Endometrium (tissue), 2 donors: Measurements from ENCODE around the gene PKP1.

ENCODE experiments used
- FAIRE-seq: peaks from 2 replicates; lab custom pipeline; 2012; peaks lifted over from hg19 to GRCh38; lab: Jason Lieb, UNC
- donor health status: control.
- donor health status: control.

Gene PKP1

DNA sequence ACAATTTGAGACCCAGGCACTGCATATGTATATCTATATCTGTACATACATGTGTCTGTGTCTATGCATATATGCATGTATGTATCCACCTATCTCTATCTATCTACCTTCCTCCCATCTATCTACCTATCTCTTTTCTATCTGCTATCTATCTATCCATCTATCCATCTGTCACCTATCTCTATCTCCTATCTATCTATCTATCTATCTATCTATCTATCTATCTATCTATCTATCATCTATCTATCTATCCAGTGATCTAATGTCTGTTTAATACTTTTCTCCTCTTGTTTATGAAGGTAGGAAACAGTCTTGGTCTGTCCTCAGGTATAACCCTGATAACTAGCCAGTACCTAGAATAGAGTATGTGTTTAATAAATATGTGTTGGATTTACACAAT is 68.3 kb downstream of the PKP1 start:
- no peak for FAIRE-seq

DNA sequence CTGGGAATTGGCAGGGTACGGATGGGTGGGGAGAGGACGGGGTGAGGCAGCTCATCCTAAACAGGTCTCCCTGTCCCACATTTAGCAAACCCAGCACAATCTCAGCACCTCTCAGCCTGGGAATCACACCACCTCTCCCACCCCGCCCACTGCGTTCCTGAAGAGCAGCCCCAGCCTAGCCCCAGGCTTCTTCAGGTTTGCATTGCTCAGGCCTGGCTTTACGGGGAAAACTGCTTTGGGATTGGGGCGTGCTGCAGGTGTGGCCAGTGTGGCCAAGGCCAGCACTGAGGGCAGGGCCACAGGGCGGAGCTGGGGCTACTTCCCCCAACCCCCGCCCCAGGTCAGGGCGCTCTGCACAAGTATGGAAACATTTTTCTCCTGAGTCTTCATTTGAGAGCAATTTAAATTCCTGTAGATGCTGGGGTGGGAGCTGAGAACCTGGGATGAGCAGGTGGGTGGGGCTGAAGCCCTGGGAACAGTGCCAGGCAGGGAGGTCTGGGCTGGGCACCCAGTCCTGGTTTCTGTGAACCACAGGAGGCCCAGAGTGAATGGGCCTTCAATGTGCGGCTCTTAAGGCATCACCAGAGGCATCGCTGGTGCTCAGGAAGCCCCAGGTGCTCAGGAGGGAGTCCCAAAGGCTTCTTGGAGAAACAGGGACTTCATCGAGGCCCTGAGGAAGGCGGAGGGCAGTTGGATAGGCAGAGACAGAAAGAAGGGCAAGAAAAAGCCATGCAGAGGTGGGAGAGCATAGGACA is 70.1 kb downstream of the PKP1 start:
- no peak for FAIRE-seq

DNA sequence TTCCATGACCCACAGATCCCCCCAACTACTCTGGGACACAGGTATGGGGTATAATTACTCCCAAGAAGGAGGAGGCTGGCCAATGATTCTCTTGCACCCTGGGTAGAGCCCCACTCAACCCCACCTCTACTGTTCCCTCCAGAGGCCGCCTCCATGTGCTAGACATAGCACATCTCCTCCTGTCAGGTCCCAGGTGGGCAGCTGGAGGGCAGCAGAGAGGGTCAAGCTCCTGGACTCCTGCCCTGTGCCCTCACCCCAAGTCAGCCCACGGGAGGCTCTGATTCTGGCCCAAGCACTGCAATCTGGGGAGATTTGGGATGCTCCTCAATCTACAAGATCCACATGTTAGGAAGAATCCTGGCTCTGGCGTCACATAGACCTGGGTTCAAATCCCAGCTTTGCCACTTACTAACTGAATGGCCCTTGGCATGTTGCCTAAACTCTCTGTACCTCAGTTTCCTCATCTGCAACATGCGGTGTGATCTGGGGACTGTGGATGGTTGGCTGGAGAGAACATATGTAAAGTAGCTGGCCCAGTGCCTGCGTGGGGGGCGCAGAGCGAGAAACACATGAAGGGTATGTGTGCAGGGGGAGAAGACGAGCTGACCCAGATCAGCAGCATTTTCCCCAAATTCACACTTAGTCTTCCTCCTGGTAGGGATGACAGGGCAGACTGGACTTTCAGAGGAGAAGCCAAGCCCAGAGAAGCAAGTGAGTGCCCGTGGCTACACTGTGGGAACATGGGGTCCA is 71.0 kb downstream of the PKP1 start:
- FAIRE-seq = no peak

DNA sequence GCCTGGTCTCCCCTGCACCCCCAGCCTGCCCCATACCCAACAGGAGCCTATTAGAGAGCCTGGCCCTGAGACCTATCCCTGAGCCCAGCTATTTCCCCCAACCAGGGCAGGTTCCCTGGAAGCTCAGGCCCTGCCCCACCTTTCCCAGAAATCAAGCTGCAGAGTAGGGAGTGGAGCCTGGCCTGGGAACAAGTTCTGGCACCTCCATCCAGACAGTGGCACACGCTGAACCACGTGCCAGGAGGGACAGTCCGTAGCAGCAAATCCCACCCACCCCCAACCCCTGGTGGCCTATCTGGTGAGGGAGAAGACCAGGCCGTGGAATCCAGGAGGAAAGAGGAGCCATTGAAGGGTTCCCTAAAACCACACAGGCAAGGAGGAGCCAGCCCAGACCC is 71.6 kb downstream of the PKP1 start:
- no peak for FAIRE-seq

DNA sequence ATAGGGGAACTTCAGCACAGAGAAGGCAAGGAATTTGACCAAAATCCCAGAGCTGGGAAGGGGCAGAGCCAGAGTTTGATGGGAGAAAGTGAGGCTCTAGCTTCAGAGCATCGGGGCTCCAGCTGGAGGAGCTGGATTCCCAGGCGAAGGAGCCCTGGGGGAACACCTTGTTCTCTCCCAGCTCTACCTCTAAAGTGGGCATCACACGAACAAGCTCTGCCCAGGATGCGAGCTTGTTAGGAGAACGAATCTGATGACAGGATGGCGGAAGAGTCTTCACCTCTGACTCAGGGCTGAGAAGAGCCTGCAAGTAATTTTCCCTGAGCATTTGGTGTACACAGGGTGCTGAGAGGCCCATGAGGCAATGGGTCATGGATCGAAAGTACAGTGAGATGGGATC is 72.2 kb downstream of the PKP1 start:
- no peak for FAIRE-seq

DNA sequence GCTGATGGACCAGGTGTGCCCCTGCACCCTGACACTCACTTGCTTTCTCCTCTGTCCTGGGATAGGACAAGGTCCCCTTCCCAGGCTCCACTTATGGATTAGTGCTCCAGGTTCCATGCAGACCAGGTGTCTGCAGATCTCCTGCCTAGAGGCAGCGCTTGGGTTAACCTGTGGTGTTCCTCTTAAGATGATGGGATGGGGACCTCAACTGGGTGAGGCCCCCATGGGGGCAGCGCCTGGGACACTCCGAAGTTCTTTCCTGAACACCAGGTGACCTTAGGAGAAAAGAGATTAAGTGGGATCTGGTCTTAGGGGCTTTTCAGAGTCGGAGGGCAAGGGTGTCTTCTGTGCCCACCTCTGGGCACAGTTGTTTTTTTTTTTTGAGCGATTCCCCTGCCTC is 72.9 kb downstream of the PKP1 start:
- FAIRE-seq = no peak

DNA sequence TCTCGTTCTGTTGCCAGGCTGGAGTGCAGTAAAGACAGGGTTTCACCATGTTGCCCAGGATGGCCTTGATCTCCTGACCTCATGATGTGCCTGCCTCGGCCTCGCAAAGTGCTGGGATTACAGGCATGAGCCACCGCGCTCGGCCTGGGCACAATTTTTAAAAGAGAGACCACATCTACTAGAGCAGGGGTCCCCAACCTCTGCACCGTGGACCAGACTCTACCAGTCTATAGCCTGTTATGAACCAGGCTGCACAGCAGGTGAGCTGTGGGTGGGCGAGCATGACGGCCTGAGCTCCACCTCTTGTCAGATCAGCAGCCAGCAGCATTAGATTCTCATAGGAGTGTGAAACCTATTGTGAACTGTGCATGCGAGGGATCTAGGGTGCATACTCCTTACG is 73.4 kb downstream of the PKP1 start:
- FAIRE-seq = no peak

DNA sequence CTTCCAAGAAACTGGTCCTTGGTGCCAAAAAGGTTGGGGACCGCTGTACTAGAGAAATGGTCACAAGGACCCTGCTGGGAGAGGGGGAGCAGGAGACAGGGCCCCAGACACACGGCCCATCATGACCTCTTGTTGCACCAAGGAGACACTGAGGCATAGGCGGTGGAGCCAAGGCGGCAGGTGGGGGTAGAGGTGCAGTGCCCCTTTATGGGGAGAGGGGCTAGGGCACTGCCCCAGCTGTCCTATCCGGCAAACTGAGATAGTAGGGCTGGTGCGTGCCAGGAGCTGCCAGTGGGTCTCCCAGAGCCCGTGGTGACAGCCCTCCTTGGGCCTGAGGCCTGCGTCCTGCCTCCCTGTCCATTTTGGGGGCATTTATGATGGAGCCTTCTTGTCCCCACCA is 73.9 kb downstream of the PKP1 start:
- no peak for FAIRE-seq

DNA sequence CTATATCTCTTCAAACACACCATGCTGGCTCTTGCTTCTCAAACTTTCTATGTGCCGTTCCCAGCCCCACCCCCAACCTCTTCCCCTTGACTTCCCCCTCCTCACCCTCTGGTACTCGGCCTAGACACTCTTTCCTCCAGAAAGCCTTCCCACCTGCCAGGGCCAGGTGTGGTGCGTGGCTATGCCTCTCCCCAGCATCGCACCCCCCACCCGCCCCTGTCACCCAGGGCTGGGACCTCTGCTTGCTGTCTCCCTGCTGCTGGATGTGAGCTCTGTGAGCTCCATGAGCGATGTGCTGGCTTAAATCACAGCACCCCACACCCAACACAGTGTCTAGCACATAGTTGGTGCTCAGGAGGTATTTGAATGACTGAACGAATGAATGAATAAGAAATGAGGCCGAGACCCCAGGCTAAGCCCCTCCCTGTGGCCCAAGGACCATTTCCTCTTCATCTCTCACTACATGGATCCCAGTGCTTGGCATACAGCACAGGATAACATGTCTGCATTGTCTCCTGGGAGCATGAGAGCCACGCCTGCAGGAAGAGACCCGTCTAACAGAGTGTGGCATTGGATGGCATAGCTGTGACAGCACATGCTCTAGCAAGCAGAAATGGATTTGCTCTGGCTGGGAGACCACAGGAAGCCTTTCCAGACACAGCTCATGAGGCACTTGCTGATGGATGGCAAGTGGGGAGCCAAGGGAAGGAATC is 74.5 kb downstream of the PKP1 start:
- FAIRE-seq = no peak

DNA sequence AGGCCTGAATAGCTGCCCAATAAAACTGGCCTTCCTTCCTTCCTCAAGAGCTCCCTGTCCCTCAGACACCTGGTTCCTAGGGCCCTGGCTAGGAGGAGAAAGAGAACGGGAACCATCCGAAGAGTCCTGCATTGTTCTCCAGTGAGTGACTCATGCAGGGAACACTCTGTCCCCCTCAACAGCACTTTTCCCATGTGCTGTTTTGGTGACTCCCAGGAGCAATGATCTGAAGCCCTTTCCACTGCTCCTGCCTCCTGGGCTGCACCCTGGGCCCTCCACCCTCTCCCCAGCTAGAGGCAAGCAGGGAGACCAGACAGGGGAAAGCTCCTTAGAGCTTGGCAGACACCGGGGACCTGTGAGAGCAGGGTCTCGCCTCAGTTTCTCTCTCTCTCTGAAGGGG is 75.3 kb downstream of the PKP1 start:
- FAIRE-seq = no peak

DNA sequence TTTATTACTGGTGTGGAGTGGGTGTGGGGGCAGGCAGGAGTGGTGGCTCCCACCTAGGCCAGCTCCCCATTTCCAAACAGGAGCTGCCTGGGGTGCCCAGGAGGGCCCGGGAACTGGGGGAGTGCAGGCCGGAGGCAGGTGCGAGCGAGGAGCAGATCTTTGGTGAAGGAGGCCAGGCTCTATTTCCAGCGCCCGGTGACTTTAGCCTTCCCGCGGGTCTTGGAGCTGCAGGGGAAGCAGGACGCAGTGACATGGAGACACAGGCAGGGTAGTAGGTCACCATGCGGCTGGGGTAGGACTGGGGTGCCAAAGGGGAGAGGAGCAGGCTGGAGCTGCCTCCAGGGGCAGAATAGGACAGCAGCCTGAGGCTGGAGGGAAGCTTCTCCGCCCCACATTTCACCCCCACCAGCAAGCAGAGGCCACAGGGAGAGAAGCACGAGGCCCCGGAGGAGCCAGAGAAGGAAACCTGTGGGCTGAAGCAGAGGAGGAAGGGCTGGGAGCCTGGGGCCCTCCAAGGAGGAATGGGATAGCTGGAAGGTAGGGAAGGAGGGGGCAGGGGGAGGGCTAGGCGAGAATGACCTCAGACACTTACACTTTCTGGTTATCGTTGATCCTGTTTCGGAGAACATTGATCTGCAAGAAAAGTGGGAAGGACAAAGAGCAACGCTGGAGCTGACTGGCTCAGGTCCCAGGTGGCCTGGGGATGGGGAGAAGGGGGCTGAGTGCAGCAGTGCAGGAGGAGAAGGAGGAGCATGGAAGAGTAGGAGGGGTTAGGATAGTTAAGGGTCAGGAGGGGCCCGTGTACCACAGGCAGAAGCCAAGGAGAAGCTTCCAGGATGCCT is 75.9 kb downstream of the PKP1 start:
- FAIRE-seq = no peak

DNA sequence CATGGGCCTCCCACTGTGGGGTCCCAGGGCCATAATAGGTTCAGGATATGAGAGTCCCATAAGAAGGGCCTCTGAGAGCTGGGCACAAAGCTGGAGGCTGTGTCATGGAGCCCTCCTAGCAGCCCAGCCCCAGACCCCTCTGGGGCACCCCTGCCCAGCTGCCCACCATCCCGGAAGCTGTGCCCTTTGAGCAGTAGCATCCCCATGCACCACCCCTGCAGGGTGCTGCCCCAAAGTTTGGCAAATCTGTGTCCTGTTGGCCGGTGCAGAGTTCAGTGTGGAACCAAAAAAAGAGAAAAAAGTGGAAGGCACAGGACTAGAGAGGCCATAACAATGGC is 76.5 kb downstream of the PKP1 start:
- no peak for FAIRE-seq

DNA sequence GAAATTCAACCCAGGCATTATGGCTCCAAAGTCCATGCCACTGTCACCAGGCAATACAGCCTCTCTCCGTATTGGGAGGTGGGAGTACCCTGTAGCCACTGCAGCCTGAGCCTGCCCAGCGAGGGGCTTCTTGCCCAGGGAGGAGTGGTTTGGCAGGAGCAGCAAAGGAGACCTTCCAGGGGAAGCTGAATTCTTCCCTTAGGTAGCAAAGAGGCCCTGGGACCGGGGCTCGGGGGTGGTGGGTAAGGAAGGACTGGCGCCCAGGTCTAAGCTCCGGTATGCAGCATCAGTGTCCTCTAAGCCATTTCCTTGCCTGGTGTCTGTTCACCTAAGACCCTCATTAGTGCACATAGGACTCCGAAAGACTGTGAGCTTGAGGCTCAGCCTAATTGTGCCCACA is 77.2 kb downstream of the PKP1 start:
- no peak for FAIRE-seq

DNA sequence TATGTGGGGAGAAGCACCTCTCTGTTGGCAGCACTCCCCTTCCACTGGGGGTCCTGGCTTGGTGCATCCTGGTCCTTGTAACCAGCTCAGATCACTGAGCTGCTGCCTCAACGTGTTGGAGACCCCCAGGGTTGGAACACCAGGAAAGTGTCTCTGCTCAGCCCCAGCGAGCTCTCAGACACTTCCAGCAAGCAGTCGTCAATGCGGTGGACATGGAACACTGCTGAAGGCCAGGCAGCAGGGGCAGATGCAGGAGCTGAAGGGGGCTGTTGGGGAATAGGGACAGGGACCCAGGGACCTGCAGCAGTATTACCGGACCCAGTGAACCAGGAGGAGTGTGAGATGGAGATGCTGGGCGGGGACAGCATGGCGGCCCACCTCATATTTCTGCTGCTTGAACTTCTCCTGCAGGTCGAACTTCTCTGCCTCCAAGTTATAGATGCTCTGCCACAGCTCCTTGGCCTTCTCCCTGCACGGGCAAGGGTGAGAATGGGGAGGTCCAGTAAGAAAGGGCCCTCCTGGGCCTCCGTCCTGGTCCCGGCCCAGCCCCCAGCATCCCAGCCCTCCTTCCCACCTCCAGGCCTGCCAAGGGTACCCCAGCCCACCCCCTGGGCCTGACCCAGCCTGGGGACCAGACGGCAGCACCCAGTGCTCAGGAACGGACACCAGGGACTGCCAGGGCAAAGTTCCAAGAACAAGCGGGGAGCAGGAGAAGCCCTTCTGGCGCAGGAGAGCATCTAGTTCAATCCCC is 77.8 kb downstream of the PKP1 start:
- FAIRE-seq = no peak

DNA sequence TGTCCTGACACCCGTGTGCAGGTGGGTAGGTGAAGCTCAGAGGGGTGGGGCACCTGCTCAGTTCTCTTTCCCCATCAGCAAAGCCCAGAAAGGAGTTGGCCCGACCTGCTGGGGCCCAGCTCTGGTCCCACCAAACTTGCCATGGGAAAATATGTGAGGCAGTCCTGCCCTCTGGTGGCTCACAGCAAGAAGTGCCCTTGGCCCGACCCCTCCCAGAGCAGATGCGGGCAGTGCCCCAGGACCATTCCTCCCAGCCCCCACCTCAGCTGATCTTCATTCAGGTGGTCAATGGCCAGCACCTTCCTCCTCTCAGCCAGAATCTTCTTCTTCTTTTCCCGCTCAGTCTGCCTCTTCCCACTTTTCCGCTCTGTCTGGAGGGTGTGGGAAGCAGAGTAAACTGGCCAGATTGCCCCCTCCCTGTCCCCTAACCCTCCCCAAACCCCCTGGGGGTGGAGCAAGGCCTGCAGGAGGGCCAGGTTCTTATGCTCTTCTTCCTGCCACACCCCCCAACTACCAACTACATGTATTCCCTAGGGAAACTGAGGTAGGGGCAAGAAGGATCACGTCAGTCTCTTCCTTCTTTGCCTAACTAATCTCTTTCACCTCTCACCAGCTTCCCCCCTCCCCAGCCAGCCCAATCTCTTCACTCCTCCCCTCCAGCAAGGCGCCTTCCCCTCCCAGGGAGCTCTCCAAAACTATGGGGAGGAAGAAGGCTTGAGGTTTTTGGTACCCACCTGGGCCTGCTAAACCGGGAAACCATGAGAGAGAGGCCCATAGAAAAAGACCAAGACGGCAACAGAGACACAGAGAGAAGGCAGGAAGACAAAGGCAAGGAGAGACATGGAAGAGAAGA is 78.6 kb downstream of the PKP1 start:
- FAIRE-seq = no peak

DNA sequence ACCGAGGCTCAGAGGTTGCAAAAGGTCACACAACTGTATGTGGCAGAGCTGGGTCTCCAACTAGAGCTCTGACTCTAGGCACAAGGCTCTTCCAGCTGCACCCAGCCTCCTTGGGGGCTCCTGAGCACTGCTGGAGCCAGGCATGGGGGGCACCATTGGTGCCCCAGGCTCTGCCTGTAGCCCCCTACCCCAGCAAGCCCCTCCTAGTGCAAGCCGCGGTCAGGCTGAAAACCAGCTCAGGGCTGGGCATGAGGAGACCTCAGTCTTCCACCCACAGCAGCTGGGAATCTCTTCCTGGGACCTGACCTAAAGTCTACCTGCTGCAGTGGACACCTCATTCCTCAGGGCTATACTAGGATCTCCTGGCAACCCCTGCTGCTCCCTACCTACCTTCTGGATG is 79.6 kb downstream of the PKP1 start:
- no peak for FAIRE-seq

DNA sequence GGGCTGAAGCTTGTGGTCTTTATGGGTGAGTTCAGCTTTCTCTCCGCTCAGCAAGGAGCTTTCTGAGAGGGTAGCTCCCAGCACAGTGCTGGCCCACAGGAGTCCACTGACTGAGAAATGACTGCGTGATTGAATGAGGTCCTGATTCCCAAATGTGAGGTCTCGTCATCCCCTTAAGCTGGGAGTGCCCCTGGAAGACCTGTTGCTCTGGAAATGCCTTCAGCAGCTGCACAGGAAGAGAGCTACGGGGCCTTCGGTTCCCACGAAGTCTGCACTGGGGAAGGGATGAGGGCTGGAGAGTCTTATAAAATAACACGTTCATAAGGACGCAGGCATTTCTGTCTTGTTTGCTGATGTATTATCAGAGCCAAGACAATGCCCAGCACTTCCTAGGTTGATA is 80.2 kb downstream of the PKP1 start:
- no peak for FAIRE-seq

DNA sequence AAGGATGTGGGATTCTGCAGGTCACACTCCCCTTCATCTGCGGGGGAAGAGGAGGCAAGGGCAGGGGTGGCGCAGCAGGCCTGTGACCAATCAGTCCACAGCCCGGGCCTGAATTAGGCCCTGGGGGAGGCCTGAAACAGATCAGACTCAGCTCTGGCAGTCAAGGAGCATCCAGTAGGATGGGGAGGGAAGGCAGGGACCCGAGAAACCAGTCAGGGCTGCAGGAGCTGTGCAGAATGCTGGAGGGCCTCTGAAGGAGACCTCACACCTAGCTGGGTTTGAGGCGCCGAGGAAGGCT is 81.5 kb downstream of the PKP1 start:
- no peak for FAIRE-seq

DNA sequence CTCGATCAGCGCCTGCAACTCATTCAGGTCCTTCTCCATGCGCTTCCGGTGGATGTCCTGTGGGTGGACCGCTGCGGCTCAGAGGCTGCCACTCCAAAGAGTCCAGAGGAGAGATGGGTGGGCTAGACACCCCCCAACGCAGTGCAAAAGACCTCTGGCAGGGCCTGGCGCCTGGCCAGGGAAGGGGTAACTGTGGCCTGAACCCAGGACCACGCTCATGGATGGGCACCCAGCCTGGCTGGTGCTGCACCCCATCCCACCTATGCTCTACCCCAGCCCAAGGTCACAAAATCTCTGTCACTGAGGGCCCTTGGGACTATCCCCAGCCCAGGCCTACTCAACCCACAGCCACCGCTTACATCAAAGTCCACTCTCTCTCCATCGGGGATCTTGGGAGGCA is 81.9 kb downstream of the PKP1 start:
- FAIRE-seq = no peak

DNA sequence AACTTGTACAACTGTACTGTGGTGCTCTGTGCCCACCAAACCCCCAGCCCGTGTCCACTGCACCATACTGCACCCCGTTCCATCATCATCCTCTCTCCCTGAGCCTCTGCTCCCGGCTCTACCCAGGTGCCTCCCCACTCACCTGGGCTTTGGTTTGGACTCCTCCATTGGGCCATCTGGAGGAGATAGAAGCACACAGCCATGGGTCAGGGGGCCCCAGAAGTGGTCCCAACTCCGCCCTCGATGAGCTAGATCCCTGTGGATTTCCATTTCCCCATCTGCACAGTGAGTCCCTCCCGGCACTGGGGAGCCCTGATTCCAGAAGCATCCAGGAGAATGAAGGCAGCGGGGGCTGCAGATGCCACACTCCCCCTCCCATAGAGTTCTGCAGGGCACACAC is 83.4 kb downstream of the PKP1 start:
- no peak for FAIRE-seq

DNA sequence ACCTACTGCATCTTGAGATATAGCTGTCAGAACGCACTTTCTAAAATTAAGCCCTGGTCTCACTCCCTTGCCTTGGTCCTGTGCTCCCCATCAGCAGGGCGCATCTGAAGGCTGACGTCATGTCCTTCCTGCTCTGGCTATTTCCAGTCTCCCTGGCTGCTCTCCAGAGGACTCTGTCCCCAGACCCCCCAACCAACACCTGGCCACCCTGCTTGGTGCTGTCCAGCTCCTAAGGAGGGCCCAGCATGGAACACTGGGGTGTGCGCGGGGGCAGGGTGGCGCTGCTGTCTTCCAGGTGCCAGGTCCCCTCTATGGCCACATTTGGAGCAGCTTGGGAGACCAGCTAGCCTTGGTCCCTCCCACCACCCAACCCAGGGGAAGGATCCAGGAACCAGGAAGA is 85.9 kb downstream of the PKP1 start:
- no peak for FAIRE-seq
